Panc1 (cell line): ENCODE results near the gene RPS17.

ENCODE experiments used
- POLR2AphosphoS5 ChIP-seq: IDR thresholded peaks from 2 replicates; pipeline ENCODE4 v1.6.1; 2012; ENCODE audit warnings: mild to moderate bottlenecking, low read depth, low read length, moderate library complexity
- SIN3A ChIP-seq: IDR thresholded peaks from 2 replicates; pipeline ENCODE4 v1.6.1; 2012; ENCODE audit warnings: low read depth, mild to moderate bottlenecking, low read length, moderate library complexity, borderline replicate concordance; ENCODE audit not compliant: insufficient read depth
- TCF7L2 ChIP-seq: IDR thresholded peaks from 2 replicates; pipeline ENCODE4 v1.6.1; 2011; ENCODE audit warnings: mild to moderate bottlenecking, low read depth, low read length, inconsistent platforms
- TF ChIP-seq, protein P1 (sequence below): fragments of 450-650 bp; IDR thresholded peaks from 2 replicates; pipeline ENCODE4 v1.5.1; 2017; ENCODE audit warnings: mild to moderate bottlenecking
- TF ChIP-seq, protein P2 (sequence below), 2 experiments: IDR thresholded peaks; 2 replicates each; pipeline ENCODE4 v1.6.1; 2011 to 2012; ENCODE audit warnings: low read depth in 2 of 2, control low read depth in 1 of 2, low read length in 1 of 2, mild to moderate bottlenecking in 1 of 2, moderate library complexity in 1 of 2; ENCODE audit not compliant: insufficient read depth in 1 of 2

DNA sequence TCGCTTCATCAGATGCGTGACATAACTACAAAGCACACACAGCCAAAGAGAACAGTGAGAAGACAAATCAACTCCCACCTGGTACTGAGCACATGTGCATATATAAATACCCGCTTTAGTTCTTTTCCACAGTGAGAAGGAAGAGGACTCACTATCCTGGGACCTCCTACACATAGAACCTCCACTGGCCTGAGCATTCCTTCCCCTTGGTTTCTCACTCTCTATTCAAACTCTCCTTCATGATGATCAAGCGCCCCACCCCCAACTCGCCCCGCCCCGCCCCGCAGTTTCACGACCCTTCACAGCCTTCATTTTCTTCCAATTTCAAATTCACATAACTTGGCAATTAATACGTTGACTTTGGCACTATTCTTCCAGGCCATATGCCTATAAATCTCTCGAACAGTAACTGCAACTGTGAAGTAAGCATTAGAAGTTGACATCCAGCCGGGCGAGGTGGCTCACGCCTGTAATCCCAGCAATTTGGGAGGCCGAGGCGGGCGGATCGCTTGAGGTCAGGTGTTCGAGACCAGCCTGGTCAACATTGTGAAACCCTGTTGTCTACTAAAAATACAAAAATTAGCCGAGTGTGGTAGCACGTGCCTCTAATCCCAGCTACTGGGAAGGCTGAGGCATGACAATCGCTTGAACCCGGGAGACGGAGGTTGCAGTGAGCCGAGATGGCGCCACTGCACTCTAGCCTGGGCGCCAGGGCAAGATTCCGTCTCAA lies 1.1 kb downstream of the RPS17 start:
- TF ChIP-seq, protein P1, sequence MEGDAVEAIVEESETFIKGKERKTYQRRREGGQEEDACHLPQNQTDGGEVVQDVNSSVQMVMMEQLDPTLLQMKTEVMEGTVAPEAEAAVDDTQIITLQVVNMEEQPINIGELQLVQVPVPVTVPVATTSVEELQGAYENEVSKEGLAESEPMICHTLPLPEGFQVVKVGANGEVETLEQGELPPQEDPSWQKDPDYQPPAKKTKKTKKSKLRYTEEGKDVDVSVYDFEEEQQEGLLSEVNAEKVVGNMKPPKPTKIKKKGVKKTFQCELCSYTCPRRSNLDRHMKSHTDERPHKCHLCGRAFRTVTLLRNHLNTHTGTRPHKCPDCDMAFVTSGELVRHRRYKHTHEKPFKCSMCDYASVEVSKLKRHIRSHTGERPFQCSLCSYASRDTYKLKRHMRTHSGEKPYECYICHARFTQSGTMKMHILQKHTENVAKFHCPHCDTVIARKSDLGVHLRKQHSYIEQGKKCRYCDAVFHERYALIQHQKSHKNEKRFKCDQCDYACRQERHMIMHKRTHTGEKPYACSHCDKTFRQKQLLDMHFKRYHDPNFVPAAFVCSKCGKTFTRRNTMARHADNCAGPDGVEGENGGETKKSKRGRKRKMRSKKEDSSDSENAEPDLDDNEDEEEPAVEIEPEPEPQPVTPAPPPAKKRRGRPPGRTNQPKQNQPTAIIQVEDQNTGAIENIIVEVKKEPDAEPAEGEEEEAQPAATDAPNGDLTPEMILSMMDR = no peak
- TF ChIP-seq, protein P2, sequence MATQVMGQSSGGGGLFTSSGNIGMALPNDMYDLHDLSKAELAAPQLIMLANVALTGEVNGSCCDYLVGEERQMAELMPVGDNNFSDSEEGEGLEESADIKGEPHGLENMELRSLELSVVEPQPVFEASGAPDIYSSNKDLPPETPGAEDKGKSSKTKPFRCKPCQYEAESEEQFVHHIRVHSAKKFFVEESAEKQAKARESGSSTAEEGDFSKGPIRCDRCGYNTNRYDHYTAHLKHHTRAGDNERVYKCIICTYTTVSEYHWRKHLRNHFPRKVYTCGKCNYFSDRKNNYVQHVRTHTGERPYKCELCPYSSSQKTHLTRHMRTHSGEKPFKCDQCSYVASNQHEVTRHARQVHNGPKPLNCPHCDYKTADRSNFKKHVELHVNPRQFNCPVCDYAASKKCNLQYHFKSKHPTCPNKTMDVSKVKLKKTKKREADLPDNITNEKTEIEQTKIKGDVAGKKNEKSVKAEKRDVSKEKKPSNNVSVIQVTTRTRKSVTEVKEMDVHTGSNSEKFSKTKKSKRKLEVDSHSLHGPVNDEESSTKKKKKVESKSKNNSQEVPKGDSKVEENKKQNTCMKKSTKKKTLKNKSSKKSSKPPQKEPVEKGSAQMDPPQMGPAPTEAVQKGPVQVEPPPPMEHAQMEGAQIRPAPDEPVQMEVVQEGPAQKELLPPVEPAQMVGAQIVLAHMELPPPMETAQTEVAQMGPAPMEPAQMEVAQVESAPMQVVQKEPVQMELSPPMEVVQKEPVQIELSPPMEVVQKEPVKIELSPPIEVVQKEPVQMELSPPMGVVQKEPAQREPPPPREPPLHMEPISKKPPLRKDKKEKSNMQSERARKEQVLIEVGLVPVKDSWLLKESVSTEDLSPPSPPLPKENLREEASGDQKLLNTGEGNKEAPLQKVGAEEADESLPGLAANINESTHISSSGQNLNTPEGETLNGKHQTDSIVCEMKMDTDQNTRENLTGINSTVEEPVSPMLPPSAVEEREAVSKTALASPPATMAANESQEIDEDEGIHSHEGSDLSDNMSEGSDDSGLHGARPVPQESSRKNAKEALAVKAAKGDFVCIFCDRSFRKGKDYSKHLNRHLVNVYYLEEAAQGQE (IDR thresholded peaks at IDR 0.05; ENCODE audit: insufficient read depth in 1 of 2, low read depth in 2 of 2, low read length in 1 of 2) = no peak
- TF ChIP-seq SIN3A (no peak), POLR2AphosphoS5 (no peak), TCF7L2 (no peak)
